RCC 7860 (cell line): ENCODE data around the gene SS18L1.

Source experiments
- DNase-seq: peaks from one replicate; pipeline ENCODE4 v3.0.0-alpha.2; 2015; ENCODE audit warnings: low spot score
- FAIRE-seq: peaks from 2 replicates; lab custom pipeline; 2012; peaks lifted over from hg19 to GRCh38; lab: Jason Lieb, UNC

The SS18L1 gene

GRCh38 chr20:62222266-62222850 lies 78.8 kb downstream of the SS18L1 start:
- no peak for FAIRE-seq
- no peak for DNase-seq

GRCh38 chr20:62222972-62223371 lies 79.4 kb downstream of the SS18L1 start:
- no peak for DNase-seq
- FAIRE-seq = no peak

GRCh38 chr20:62223571-62223970 lies 80.0 kb downstream of the SS18L1 start:
- no peak for DNase-seq
- FAIRE-seq = no peak

- FAIRE-seq (no peak), DNase-seq (no peak)
These were observed 80.7 kb downstream of the SS18L1 start for GRCh38 chr20:62224113-62224855.

- no peak for FAIRE-seq
- no peak for DNase-seq
These were observed 81.5 kb downstream of the SS18L1 start for GRCh38 chr20:62225026-62225425.

GRCh38 chr20:62225820-62226635 lies 82.5 kb downstream of the SS18L1 start:
- FAIRE-seq (no peak), DNase-seq (no peak)

- FAIRE-seq (no peak), DNase-seq (no peak)
These were observed 83.4 kb downstream of the SS18L1 start for GRCh38 chr20:62226707-62227590.

- no peak for DNase-seq
These were observed 84.0 kb downstream of the SS18L1 start for GRCh38 chr20:62227591-62227976.

GRCh38 chr20:62227977-62228958 lies 84.7 kb downstream of the SS18L1 start:
- no peak for FAIRE-seq
- no peak for DNase-seq

More at GRCh38 chr20:62227591-62227976, 84.0 kb downstream of the SS18L1 start:
- no peak for FAIRE-seq

- DNase-seq = no peak
- no peak for FAIRE-seq
These were observed 85.5 kb downstream of the SS18L1 start for GRCh38 chr20:62228982-62229545.

GRCh38 chr20:62229667-62230066 lies 86.1 kb downstream of the SS18L1 start:
- no peak for DNase-seq
- FAIRE-seq = no peak

GRCh38 chr20:62230276-62230675 lies 86.7 kb downstream of the SS18L1 start:
- DNase-seq (no peak), FAIRE-seq (no peak)

- no peak for DNase-seq
- no peak for FAIRE-seq
These were observed 87.1 kb downstream of the SS18L1 start for GRCh38 chr20:62230696-62231095.

GRCh38 chr20:62231292-62231691 lies 87.7 kb downstream of the SS18L1 start:
- FAIRE-seq = no peak
- no peak for DNase-seq
